ENCODE measurements around the gene APOBEC3B. TPM values are rescaled to one million over a fixed set of nuclear protein-coding genes. Genes with fewer than 3 reads are reported as not detected.

APOBEC3B gene
- total and polyA plus RNA-seq, 2 experiments from 2014 or later: 4.1 to 10.6 TPM

GRCh38 chr22:38937036-38937435 lies 45.1 kb upstream of the APOBEC3B start:
- Histone ChIP-seq H3K4me3 (no peak overlapping the region), H3K9ac (no peak overlapping the region), H3K36me3 (ENCODE audit: low read depth) (no peaks in the 10 kb centered on the region), H3K4me1 (ENCODE audit: insufficient read depth) (no peaks in the 10 kb centered on the region), H3K4me2 (ENCODE audit: unreplicated experiment) (no peak overlapping the region), H3K9me3 (ENCODE audit: low read depth) (no peaks in the 10 kb centered on the region), H3K79me2 (ENCODE audit: insufficient read depth) (no peaks in the 10 kb centered on the region), H4K20me1 (ENCODE audit: insufficient read depth) (no peaks in the 10 kb centered on the region), H3F3A (ENCODE audit: insufficient read depth) (no peaks in the 10 kb centered on the region), H3K9me2 (ENCODE audit: insufficient read depth) (no peaks in the 10 kb centered on the region), H3K27ac (no peak overlapping the region), H3K27me3 (replicated peaks; ENCODE audit: insufficient read depth) (peaks cover 71% of the 10 kb centered on the region), H2AFZ (no peak overlapping the region)
- no peak for TF ChIP-seq EZH2phosphoT487 (IDR thresholded peaks at IDR 0.05; ENCODE audit: insufficient read depth, low read depth)
- no peak for TF ChIP-seq EZH2 (IDR thresholded peaks at IDR 0.05; ENCODE audit: insufficient read depth, poor library complexity, severe bottlenecking)
- 84 to 86% methylated on average over 4 of the region's 4 CpGs for WGBS, 2 experiments (ENCODE audit: low coverage in 1 of 2, low lambda C conversion rate in 2 of 2, missing lambda C conversion rate in 2 of 2)
- in situ Hi-C loops (cut with MboI): no loop called here
- no peak for DNase-seq

DNA sequence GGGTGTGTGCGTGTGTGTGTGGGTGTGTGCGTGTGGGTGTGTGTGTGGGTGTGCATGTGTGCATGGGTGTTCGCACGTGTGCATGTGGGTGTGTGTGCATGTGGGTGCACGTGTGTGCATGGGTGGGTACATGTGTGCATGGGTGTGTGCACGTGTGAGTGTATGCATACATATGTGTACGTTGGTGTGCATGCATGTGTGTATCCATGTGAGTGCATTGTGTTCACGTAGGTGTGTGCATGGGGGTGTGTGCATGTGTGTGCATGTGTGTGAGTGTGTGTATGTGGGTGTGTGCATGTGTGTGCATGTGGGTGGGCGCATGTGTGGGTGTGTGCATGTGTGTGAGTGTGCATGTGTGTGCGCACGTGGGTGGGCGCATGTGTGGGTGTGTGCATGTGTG lies 44.6 kb upstream of the APOBEC3B start:
- no peaks in the 10 kb centered on the region for H3K36me3 ChIP-seq (ENCODE audit: low read depth)
- no peak for TF ChIP-seq EZH2 (IDR thresholded peaks at IDR 0.05; ENCODE audit: insufficient read depth, poor library complexity, severe bottlenecking)
- no peak for TF ChIP-seq EZH2phosphoT487 (IDR thresholded peaks at IDR 0.05; ENCODE audit: insufficient read depth, low read depth)
- WGBS, 2 experiments (ENCODE audit: low coverage in 1 of 2, low lambda C conversion rate in 2 of 2, missing lambda C conversion rate in 2 of 2): 66 to 68% methylated on average over 12 of the region's 12 CpGs
- H3K4me3 ChIP-seq: no peak overlapping the region
- no peak overlapping the region for H3K27ac ChIP-seq
- in situ Hi-C loops (cut with MboI): no loop called here
- no peaks in the 10 kb centered on the region for H3F3A ChIP-seq (ENCODE audit: insufficient read depth)
- H3K4me1 ChIP-seq (ENCODE audit: insufficient read depth): no peaks in the 10 kb centered on the region
- H3K9ac ChIP-seq: no peak overlapping the region
- peaks cover 72% of the 10 kb centered on the region for H3K27me3 ChIP-seq (replicated peaks; ENCODE audit: insufficient read depth)
- H3K4me2 ChIP-seq (ENCODE audit: unreplicated experiment): no peak overlapping the region
- no peaks in the 10 kb centered on the region for H4K20me1 ChIP-seq (ENCODE audit: insufficient read depth)
- no peaks in the 10 kb centered on the region for H3K79me2 ChIP-seq (ENCODE audit: insufficient read depth)
- H3K9me2 ChIP-seq (ENCODE audit: insufficient read depth): no peaks in the 10 kb centered on the region
- no peaks in the 10 kb centered on the region for H3K9me3 ChIP-seq (ENCODE audit: low read depth)
- DNase-seq: no peak
- H2AFZ ChIP-seq: no peak overlapping the region

- Histone ChIP-seq H3K79me2 (ENCODE audit: insufficient read depth) (no peaks in the 10 kb centered on the region), H3K27me3 (replicated peaks; ENCODE audit: insufficient read depth) (peaks cover 71% of the 10 kb centered on the region), H3K9me3 (ENCODE audit: low read depth) (no peaks in the 10 kb centered on the region), H3K9ac (no peak overlapping the region), H3K36me3 (ENCODE audit: low read depth) (no peaks in the 10 kb centered on the region), H3K27ac (no peak overlapping the region), H4K20me1 (ENCODE audit: insufficient read depth) (no peaks in the 10 kb centered on the region), H3K9me2 (ENCODE audit: insufficient read depth) (no peaks in the 10 kb centered on the region), H3K4me1 (ENCODE audit: insufficient read depth) (no peaks in the 10 kb centered on the region), H3K4me2 (ENCODE audit: unreplicated experiment) (no peak overlapping the region), H3K4me3 (no peak overlapping the region), H2AFZ (no peak overlapping the region), H3F3A (ENCODE audit: insufficient read depth) (no peaks in the 10 kb centered on the region)
- 86 to 92% methylated on average over 8 to 11 of the region's 11 CpGs for WGBS, 2 experiments (ENCODE audit: low coverage in 1 of 2, low lambda C conversion rate in 2 of 2, missing lambda C conversion rate in 2 of 2)
- no peak for DNase-seq
- in situ Hi-C loops (cut with MboI): no loop called here
- no peak for TF ChIP-seq EZH2 (IDR thresholded peaks at IDR 0.05; ENCODE audit: insufficient read depth, poor library complexity, severe bottlenecking)
- no peak for TF ChIP-seq EZH2phosphoT487 (IDR thresholded peaks at IDR 0.05; ENCODE audit: insufficient read depth, low read depth)
Measured at GRCh38 chr22:38938221-38938620, 43.9 kb upstream of the APOBEC3B start.

GRCh38 chr22:38938925-38939324 lies 43.2 kb upstream of the APOBEC3B start:
- Histone ChIP-seq H3K79me2 (ENCODE audit: insufficient read depth) (no peaks in the 10 kb centered on the region), H3K9me3 (ENCODE audit: low read depth) (no peaks in the 10 kb centered on the region), H3K4me3 (no peak overlapping the region), H4K20me1 (ENCODE audit: insufficient read depth) (no peaks in the 10 kb centered on the region), H3K36me3 (ENCODE audit: low read depth) (no peaks in the 10 kb centered on the region), H3K4me2 (ENCODE audit: unreplicated experiment) (no peak overlapping the region), H3K27ac (no peak overlapping the region), H3F3A (ENCODE audit: insufficient read depth) (no peaks in the 10 kb centered on the region), H3K9me2 (ENCODE audit: insufficient read depth) (no peaks in the 10 kb centered on the region), H2AFZ (no peak overlapping the region), H3K27me3 (replicated peaks; ENCODE audit: insufficient read depth) (peaks cover 71% of the 10 kb centered on the region), H3K9ac (no peak overlapping the region), H3K4me1 (ENCODE audit: insufficient read depth) (no peaks in the 10 kb centered on the region)
- in situ Hi-C loops (cut with MboI): no loop called here
- WGBS, 2 experiments (ENCODE audit: low coverage in 1 of 2, low lambda C conversion rate in 2 of 2, missing lambda C conversion rate in 2 of 2): 44 to 45% methylated on average over 7 of the region's 7 CpGs
- DNase-seq: no peak
- no peak for TF ChIP-seq EZH2phosphoT487 (IDR thresholded peaks at IDR 0.05; ENCODE audit: insufficient read depth, low read depth)
- no peak for TF ChIP-seq EZH2 (IDR thresholded peaks at IDR 0.05; ENCODE audit: insufficient read depth, poor library complexity, severe bottlenecking)

GRCh38 chr22:38940811-38941384 lies 41.2 kb upstream of the APOBEC3B start:
- in situ Hi-C loops (cut with MboI): no loop called here
- TF ChIP-seq EZH2 (IDR thresholded peaks at IDR 0.05; ENCODE audit: insufficient read depth, poor library complexity, severe bottlenecking): no peak
- TF ChIP-seq EZH2phosphoT487 (IDR thresholded peaks at IDR 0.05; ENCODE audit: insufficient read depth, low read depth): no peak
- Histone ChIP-seq H2AFZ (no peak overlapping the region), H3K9ac (no peak overlapping the region), H3K4me3 (no peak overlapping the region), H3F3A (ENCODE audit: insufficient read depth) (no peaks in the 10 kb centered on the region), H3K27me3 (replicated peaks; ENCODE audit: insufficient read depth) (peaks cover 55% of the 10 kb centered on the region), H3K4me2 (ENCODE audit: unreplicated experiment) (no peak overlapping the region), H3K4me1 (ENCODE audit: insufficient read depth) (no peaks in the 10 kb centered on the region), H3K36me3 (ENCODE audit: low read depth) (no peaks in the 10 kb centered on the region), H3K9me2 (ENCODE audit: insufficient read depth) (no peaks in the 10 kb centered on the region), H3K27ac (no peak overlapping the region), H3K79me2 (ENCODE audit: insufficient read depth) (no peaks in the 10 kb centered on the region), H4K20me1 (ENCODE audit: insufficient read depth) (no peaks in the 10 kb centered on the region), H3K9me3 (ENCODE audit: low read depth) (no peaks in the 10 kb centered on the region)
- DNase-seq: no peak
- 78 to 79% methylated on average over 6 of the region's 6 CpGs for WGBS, 2 experiments (ENCODE audit: low coverage in 1 of 2, low lambda C conversion rate in 2 of 2, missing lambda C conversion rate in 2 of 2)

Data from GM23248 (cell line).